ENCODE data around the gene VAMP7. TPM values are rescaled to one million over a fixed set of nuclear protein-coding genes. Genes with fewer than 3 reads are reported as not detected.
"Not testable (repeated sequence)": the region's sequence is repeated elsewhere in the genome, so short reads cannot be mapped to it uniquely, and the experiment has no call there.

VAMP7 gene
- total RNA-seq, 2 donors from 2014 or later: 29.4 to 34.0 TPM

DNA sequence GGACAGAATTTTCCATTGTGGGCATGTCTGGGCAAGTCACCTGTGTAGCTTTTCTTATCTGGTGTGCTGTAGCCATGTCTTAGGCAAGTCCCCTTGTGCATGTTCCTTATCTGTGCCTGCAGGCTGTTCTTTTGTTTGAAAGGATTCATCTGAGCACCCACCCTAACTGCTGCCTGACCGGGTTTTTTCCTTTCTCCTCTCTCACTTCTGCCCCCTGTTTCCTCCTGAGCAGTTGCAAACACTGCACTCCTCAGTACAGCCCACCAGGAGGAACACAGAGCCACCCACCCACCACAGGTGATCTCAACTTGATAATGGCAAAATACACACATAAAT is 87.1 kb downstream of the VAMP7 start:
- no peaks in the 10 kb centered on the region for H3K36me3 ChIP-seq
- intact Hi-C loops (cut with DNase I): no loop called here
- H3K27me3 ChIP-seq: no peaks in the 10 kb centered on the region
- no peaks in the 10 kb centered on the region for H3K4me1 ChIP-seq
- TF ChIP-seq, protein P1, sequence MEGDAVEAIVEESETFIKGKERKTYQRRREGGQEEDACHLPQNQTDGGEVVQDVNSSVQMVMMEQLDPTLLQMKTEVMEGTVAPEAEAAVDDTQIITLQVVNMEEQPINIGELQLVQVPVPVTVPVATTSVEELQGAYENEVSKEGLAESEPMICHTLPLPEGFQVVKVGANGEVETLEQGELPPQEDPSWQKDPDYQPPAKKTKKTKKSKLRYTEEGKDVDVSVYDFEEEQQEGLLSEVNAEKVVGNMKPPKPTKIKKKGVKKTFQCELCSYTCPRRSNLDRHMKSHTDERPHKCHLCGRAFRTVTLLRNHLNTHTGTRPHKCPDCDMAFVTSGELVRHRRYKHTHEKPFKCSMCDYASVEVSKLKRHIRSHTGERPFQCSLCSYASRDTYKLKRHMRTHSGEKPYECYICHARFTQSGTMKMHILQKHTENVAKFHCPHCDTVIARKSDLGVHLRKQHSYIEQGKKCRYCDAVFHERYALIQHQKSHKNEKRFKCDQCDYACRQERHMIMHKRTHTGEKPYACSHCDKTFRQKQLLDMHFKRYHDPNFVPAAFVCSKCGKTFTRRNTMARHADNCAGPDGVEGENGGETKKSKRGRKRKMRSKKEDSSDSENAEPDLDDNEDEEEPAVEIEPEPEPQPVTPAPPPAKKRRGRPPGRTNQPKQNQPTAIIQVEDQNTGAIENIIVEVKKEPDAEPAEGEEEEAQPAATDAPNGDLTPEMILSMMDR (IDR thresholded peaks at IDR 0.05): no peak
- no peak overlapping the region for H3K27ac ChIP-seq
- H3K9me3 ChIP-seq: no peaks in the 10 kb centered on the region
- H3K4me3 ChIP-seq: no peak overlapping the region
- H3K9ac ChIP-seq (ENCODE audit: low read depth in 2 of 2, low read length in 2 of 2): no peak overlapping the region
- no peak for DNase-seq

DNA sequence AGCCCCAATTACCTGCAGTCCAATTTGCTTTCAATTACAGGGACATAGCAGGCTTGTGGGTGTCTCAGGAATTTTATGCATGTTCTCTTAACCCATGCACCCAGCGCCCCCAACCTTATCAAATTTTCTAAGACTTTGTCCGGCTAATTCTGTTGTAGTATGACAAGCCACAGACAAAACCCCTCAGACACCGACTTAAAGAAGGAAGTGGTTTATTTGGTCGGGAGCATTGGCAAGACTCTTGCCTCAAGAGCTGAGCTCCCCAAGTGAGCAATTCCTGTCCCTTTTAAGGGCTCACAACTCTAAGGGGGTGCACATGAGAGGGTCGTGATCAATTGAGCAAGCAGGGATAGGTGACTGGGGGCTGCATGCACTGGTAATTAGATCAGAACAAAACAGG is 87.6 kb downstream of the VAMP7 start:
- intact Hi-C loops (cut with DNase I): no loop called here
- Histone ChIP-seq H3K27me3 (no peaks in the 10 kb centered on the region), H3K9ac (ENCODE audit: low read depth in 2 of 2, low read length in 2 of 2) (no peak overlapping the region), H3K27ac (no peak overlapping the region), H3K9me3 (no peaks in the 10 kb centered on the region), H3K36me3 (no peaks in the 10 kb centered on the region), H3K4me1 (no peaks in the 10 kb centered on the region), H3K4me3 (no peak overlapping the region)
- DNase-seq: no peak
- TF ChIP-seq, protein P1 (IDR thresholded peaks at IDR 0.05): no peak

DNA sequence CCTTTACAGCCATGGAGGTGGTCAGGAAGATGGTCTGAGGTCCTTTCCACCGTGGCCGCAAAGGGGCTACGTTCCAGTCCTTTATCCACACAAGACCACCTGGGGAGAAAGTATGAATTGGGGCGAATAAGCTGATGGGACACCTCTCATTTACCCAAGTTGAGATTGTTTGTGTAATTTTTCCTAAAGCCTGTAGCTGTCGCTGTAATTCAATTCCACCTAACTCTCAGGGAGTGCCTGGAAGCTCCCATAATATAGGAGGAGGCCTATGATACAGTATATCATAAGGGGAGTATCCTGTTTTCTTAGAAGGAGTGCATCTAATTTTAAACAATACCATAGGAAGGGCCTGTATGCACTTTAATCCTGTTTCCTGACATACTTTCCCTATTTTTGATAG is 90.5 kb downstream of the VAMP7 start:
- not testable (repeated sequence) for H3K9me3 ChIP-seq, DNase-seq, H3K4me1 ChIP-seq

DNA sequence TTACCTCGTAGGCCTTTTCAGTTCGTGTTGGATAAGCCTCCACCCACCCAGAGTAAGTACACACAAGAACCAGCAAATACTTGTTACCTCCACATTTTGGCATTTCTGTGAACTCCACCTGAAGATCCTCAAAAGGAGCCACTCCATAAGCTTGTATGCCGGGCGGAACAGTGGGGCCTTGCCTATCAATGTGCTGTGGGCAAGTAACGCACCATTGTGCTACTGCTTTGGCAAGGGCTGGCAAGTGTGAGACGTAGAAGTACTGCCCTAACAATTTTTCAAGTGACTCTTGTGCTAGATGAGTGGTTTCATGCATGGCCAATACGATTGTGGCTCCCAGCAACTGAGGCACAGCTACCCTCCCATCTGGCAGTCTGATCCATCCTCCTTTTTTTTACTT is 91.1 kb downstream of the VAMP7 start:
- DNase-seq; H3K4me1 ChIP-seq; intact Hi-C loops (cut with DNase I); H3K27me3 ChIP-seq; H3K9me3 ChIP-seq; H3K36me3 ChIP-seq; H3K27ac ChIP-seq; H3K4me3 ChIP-seq; H3K9ac ChIP-seq (ENCODE audit: low read depth in 2 of 2, low read length in 2 of 2): not testable (repeated sequence)

More for the DNA sequence above, 90.5 kb downstream of the VAMP7 start:
- H3K4me3 ChIP-seq; intact Hi-C loops (cut with DNase I); H3K36me3 ChIP-seq; H3K27ac ChIP-seq; H3K9ac ChIP-seq (ENCODE audit: low read depth in 2 of 2, low read length in 2 of 2); H3K27me3 ChIP-seq: not testable (repeated sequence)

DNA sequence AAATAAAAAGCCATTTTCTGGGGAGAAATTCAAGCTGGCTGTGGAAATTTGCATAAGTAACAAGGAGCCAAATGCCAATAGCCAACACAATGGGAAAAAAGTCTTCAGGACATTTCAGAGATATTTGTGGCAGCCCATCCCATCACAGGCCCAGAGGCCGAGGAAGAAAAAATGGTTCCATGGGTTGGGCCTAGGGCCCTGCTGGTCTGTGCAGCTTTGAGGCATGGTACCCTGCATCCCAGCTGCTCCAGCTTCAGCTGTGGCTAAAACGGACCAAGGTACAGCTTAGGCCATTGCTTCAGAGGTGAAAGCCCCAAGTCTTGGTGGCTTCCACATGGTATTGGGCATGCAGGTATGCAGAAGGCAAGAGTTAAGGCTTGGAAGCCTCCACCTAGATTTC is 102.2 kb downstream of the VAMP7 start:
- no peaks in the 10 kb centered on the region for H3K9me3 ChIP-seq
- TF ChIP-seq, protein P1 (IDR thresholded peaks at IDR 0.05): no peak
- H3K36me3 ChIP-seq: no peaks in the 10 kb centered on the region
- intact Hi-C loops (cut with DNase I): no loop called here
- DNase-seq: no peak
- H3K27ac ChIP-seq: no peak overlapping the region
- no peaks in the 10 kb centered on the region for H3K27me3 ChIP-seq
- H3K4me3 ChIP-seq: no peak overlapping the region
- H3K4me1 ChIP-seq: no peaks in the 10 kb centered on the region
- no peak overlapping the region for H3K9ac ChIP-seq (ENCODE audit: low read depth in 2 of 2, low read length in 2 of 2)

DNA sequence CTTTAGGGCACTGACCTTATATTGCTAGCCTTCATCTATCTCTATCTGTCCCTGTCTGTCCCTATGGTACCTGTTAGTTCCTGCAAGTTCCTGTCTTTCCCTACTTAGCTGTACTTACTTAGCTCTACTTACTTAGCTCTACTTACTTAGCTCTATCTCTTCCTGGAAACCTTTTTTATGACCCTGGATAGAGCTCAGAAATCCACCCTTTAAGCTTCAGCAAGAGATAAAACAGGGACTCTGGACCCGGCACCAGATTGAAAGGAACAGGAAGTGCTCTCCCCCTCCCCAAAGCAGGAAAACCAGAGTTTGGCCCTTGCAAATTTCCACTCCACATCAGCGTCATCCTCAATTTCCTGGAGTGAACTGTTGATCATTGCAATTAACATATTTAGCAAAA is 104.1 kb downstream of the VAMP7 start:
- intact Hi-C loops (cut with DNase I): no loop called here
- Histone ChIP-seq H3K36me3 (no peaks in the 10 kb centered on the region), H3K27ac (no peak overlapping the region), H3K4me3 (no peak overlapping the region), H3K9me3 (no peaks in the 10 kb centered on the region), H3K4me1 (no peaks in the 10 kb centered on the region), H3K27me3 (no peaks in the 10 kb centered on the region), H3K9ac (ENCODE audit: low read depth in 2 of 2, low read length in 2 of 2) (no peak overlapping the region)
- TF ChIP-seq, protein P1 (IDR thresholded peaks at IDR 0.05): no peak
- DNase-seq: peak; percentile 29

DNA sequence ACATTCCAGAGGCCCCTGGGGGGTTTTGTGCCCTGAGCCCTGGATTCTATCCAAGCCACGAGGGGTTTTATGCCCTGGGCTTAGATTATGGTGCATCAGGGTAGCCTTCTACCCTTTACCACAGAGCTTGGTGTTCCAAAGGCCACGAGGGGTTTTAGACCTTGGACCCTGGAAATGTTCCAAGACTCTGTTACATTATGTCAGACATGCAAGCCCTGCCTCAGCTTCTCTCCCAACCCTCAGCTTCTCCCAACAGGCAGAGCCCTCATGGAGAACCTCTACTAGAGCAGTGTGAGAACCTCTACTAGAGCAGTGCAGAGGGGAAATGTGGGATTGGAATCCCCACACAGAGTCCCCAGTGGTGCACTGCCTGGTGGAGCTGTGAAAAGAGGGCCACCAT is 105.8 kb downstream of the VAMP7 start:
- intact Hi-C loops (cut with DNase I); H3K4me3 ChIP-seq; H3K36me3 ChIP-seq; H3K27me3 ChIP-seq; DNase-seq; H3K9ac ChIP-seq (ENCODE audit: low read depth in 2 of 2, low read length in 2 of 2); H3K27ac ChIP-seq; H3K9me3 ChIP-seq; H3K4me1 ChIP-seq: not testable (repeated sequence)

Measured in colonic mucosa (tissue), 4 donors.